Gastrocnemius medialis (tissue), 4 donors: ENCODE measurements around the gene LIPT1. TPM values are rescaled to one million over a fixed set of nuclear protein-coding genes. Genes with fewer than 3 reads are reported as not detected.

Experiments used
- ATAC-seq, 2 donors: fragments of 150-250 bp; one replicate each; pipeline ENCODE4 v1.9.1; 2016
- DNase-seq, 2 donors: peaks; one replicate each; pipeline ENCODE4 v3.0.0-alpha.2; 2019
- H3K27ac ChIP-seq, 4 donors: fragments of 200-600 bp; sonication (generic); 1 replicate in 1 of 4; 2 replicates in 3 of 4; pipeline ENCODE4 v1.5.1; 2016 to 2018; ENCODE audit warnings: mild to moderate bottlenecking in 2 of 4, moderate library complexity in 1 of 4
- H3K27me3 ChIP-seq, 3 donors: fragments of 200-600 bp; sonication (generic) in 2 of 3; 1 replicate in 1 of 3; 2 replicates in 2 of 3; pipeline versions ENCODE4 v1.5.1 to v1.6.0; 2016 to 2019; ENCODE audit warnings: mild to moderate bottlenecking in 1 of 3, moderate library complexity in 1 of 3
- H3K36me3 ChIP-seq, 2 donors: fragments of 200-600 bp; sonication (generic) in 1 of 2; one replicate each; pipeline ENCODE4 v1.5.1; 2017 to 2018
- H3K4me1 ChIP-seq, 2 donors: fragments of 200-600 bp; sonication (generic) in 1 of 2; one replicate each; pipeline ENCODE4 v1.5.1; 2016 to 2017; ENCODE audit warnings: mild to moderate bottlenecking in 2 of 2
- H3K4me3 ChIP-seq, 4 donors: fragments of 200-600 bp; sonication (generic) in 3 of 4; 1 replicate in 1 of 4; 2 replicates in 3 of 4; pipeline ENCODE4 v1.5.1; 2016 to 2019; ENCODE audit warnings: mild to moderate bottlenecking in 2 of 4
- H3K9me3 ChIP-seq, 3 donors: fragments of 200-600 bp; sonication (generic) in 2 of 3; 1 replicate in 1 of 3; 2 replicates in 2 of 3; pipeline ENCODE4 v1.5.1; 2016 to 2019
- CTCF ChIP-seq, 5 experiments: fragments of 450-650 bp in 3 of 5; fragments of 200-600 bp in 2 of 5; sonication (generic) in 2 of 5; IDR thresholded peaks in 4 of 5; conservative IDR thresholded peaks in 1 of 5; 1 replicate in 4 of 5; 2 replicates in 1 of 5; pipeline ENCODE4 v1.5.1; 2016 to 2019; ENCODE audit warnings: antibody characterized with exemption in 5 of 5, mild to moderate bottlenecking in 3 of 5, moderate library complexity in 3 of 5
- POLR2A ChIP-seq, 2 donors: fragments of 450-650 bp; IDR thresholded peaks; one replicate each; pipeline ENCODE4 v1.6.1; 2017; ENCODE audit warnings: antibody characterized with exemption in 2 of 2, mild to moderate bottlenecking in 2 of 2, moderate library complexity in 2 of 2
- in situ Hi-C, 4 donors: fragments of 200-750 bp; cut with MboI; loops; one replicate each; pipeline versions ENCODE4 v1.15.0 to v1.8.0; 2017; ENCODE audit warnings: low sequenced_read_pairs in 4 of 4
- intact Hi-C: fragments of 100-400 bp; cut with DNase I; formaldehyde crosslinking; loops from one replicate; pipeline ENCODE4 v1.15.1; 2023; ENCODE audit warnings: low total_unique reads
- total RNA-seq, 4 donors: library from RNA; depleted of rRNA; stranded (reverse); fragments of >200 nt; gene quantifications; one replicate each; pipeline versions ENCODE4 v1.1.0 to v1.2.3, GENCODE V29; 2016

Gene LIPT1
- total RNA-seq, 4 donors from 2014 or later, result 4.2 to 7.5 (median 6.2) TPM

GRCh38 chr2:99140860-99141109 lies 14.0 kb upstream of the LIPT1 start:
- TF ChIP-seq CTCF (IDR thresholded peaks at IDR 0.05 in 4 of 5, conservative IDR thresholded peaks at IDR 0.05 in 1 of 5) (no peak), POLR2A (IDR thresholded peaks at IDR 0.05) (peak in 1 of 2 donors; percentile 92)
- intact Hi-C loops, result loop anchor here (1.0 to 2.0 kb wide), 3 partner anchors 14 to 350 kb away; partner anchors contain the start of genes LIPT1, MITD1, MRPL30 and REV1
- DNase-seq (no peak), ATAC-seq (peak; percentile 55 to 57)
- peak overlapping the region; percentile 78 to 81 (median 79) for H3K27ac ChIP-seq
- no peaks in the 10 kb centered on the region for H3K9me3 ChIP-seq
- in situ Hi-C loops, result no loop called here
- peaks cover 4 to 11% of the 10 kb centered on the region in 2 donors for H3K4me1 ChIP-seq
- no peaks in the 10 kb centered on the region for H3K36me3 ChIP-seq
- H3K27me3 ChIP-seq, result no peaks in the 10 kb centered on the region
- H3K4me3 ChIP-seq, result peak overlapping the region; percentile 80 to 98 (median 88)

- Histone ChIP-seq H3K27me3 (no peaks in the 10 kb centered on the region), H3K4me1 (peaks cover 4 to 11% of the 10 kb centered on the region in 2 donors), H3K9me3 (no peaks in the 10 kb centered on the region), H3K36me3 (no peaks in the 10 kb centered on the region), H3K4me3 (peak within 1 kb of the TSS; percentile 80 to 98 (median 88)), H3K27ac (peak within 1 kb of the TSS; percentile 78 to 81 (median 79))
- TF ChIP-seq CTCF (IDR thresholded peaks at IDR 0.05 in 4 of 5, conservative IDR thresholded peaks at IDR 0.05 in 1 of 5), result no peak
- peak; percentile 10 to 73 for TF ChIP-seq POLR2A (IDR thresholded peaks at IDR 0.05)
- intact Hi-C loops (loop anchor here (1.0 to 2.0 kb wide), 3 partner anchors 13 to 349 kb away; partner anchors contain the start of genes LIPT1, MITD1, MRPL30 and REV1), in situ Hi-C loops (no loop called here)
- ATAC-seq (peak; percentile 96 to 97), DNase-seq (peak; percentile 82 to 86)
Observed at GRCh38 chr2:99141110-99142108, 13.4 kb upstream of the LIPT1 start, which contains the start of gene C2orf15. TSS of gene C2orf15 (plus strand) at chr2:99141707. CDS start at chr2:99150559, 8,852 bp downstream.

GRCh38 chr2:99150706-99151105 lies 4.1 kb upstream of the LIPT1 start:
- no peaks in the 10 kb centered on the region for H3K27me3 ChIP-seq
- intact Hi-C loops, result loop anchor here (10.0 kb wide), 2 partner anchors 416 to 546 kb away; partner anchors contain the start of genes COA5, MGAT4A and UNC50
- no peak for DNase-seq
- no peak overlapping the region for H3K27ac ChIP-seq
- peaks cover 14 to 30% of the 10 kb centered on the region in 2 donors for H3K4me1 ChIP-seq
- H3K36me3 ChIP-seq, result no peaks in the 10 kb centered on the region
- H3K9me3 ChIP-seq, result no peaks in the 10 kb centered on the region
- no peak overlapping the region for H3K4me3 ChIP-seq
- no peak for ATAC-seq
- in situ Hi-C loops, result no loop called here
- no peak for TF ChIP-seq CTCF (IDR thresholded peaks at IDR 0.05 in 4 of 5, conservative IDR thresholded peaks at IDR 0.05 in 1 of 5)
- TF ChIP-seq POLR2A (IDR thresholded peaks at IDR 0.05), result no peak

- DNase-seq (no peak), ATAC-seq (no peak)
- H3K27ac ChIP-seq, result no peak overlapping the region
- TF ChIP-seq CTCF (IDR thresholded peaks at IDR 0.05 in 4 of 5, conservative IDR thresholded peaks at IDR 0.05 in 1 of 5), result no peak
- TF ChIP-seq POLR2A (IDR thresholded peaks at IDR 0.05), result no peak
- in situ Hi-C loops (no loop called here), intact Hi-C loops (loop anchor here (10.0 kb wide), 2 partner anchors 418 to 548 kb away; partner anchors contain the start of genes COA5, MGAT4A and UNC50)
- H3K9me3 ChIP-seq, result no peaks in the 10 kb centered on the region
- no peaks in the 10 kb centered on the region for H3K27me3 ChIP-seq
- peaks cover 20 to 36% of the 10 kb centered on the region in 2 donors for H3K4me1 ChIP-seq
- no peak overlapping the region for H3K4me3 ChIP-seq
- no peaks in the 10 kb centered on the region for H3K36me3 ChIP-seq
Observed at GRCh38 chr2:99152199-99152895, 2.4 kb upstream of the LIPT1 start.
